Activated CD8-positive, alpha-beta memory T cell treated with anti-CD3 and anti-CD28 coated beads for 1 hour (primary cell): ENCODE data around the gene SQSTM1.
"Not testable (repeated sequence)": the region's sequence is repeated elsewhere in the genome, so short reads cannot be mapped to it uniquely, and the experiment has no call there.

Experiments used
- DNase-seq, 2 donors: peaks; one replicate each; pipeline ENCODE4 v3.0.0-alpha.2; 2020; ENCODE audit warnings: low read depth in 1 of 2; ENCODE audit errors: extremely low read depth in 1 of 2

The SQSTM1 gene

GRCh38 chr5:179871533-179871932, 50.8 kb downstream of the SQSTM1 start:
- not testable (repeated sequence) for DNase-seq

GRCh38 chr5:179872055-179872827, 51.5 kb downstream of the SQSTM1 start:
- DNase-seq = no peak

- DNase-seq = no peak
These were observed 52.3 kb downstream of the SQSTM1 start for GRCh38 chr5:179872828-179873575.

GRCh38 chr5:179873588-179874110, 52.9 kb downstream of the SQSTM1 start:
- DNase-seq = no peak

- DNase-seq = no peak
These were observed 53.4 kb downstream of the SQSTM1 start for GRCh38 chr5:179874136-179874535.

- DNase-seq = no peak
These were observed 54.0 kb downstream of the SQSTM1 start for GRCh38 chr5:179874536-179875292.

- DNase-seq = no peak
These were observed 55.3 kb downstream of the SQSTM1 start for GRCh38 chr5:179875741-179876609.

- no peak for DNase-seq
These were observed 55.9 kb downstream of the SQSTM1 start for GRCh38 chr5:179876610-179876952.

GRCh38 chr5:179878222-179879002, 57.7 kb downstream of the SQSTM1 start:
- DNase-seq = no peak

- no peak for DNase-seq
These were observed 58.4 kb downstream of the SQSTM1 start for GRCh38 chr5:179879003-179879689.

- DNase-seq = no peak
These were observed 58.9 kb downstream of the SQSTM1 start for GRCh38 chr5:179879690-179880010.

GRCh38 chr5:179880066-179880650, 59.5 kb downstream of the SQSTM1 start:
- no peak for DNase-seq

- no peak for DNase-seq
These were observed 60.3 kb downstream of the SQSTM1 start for GRCh38 chr5:179880848-179881590.

- no peak for DNase-seq
These were observed 61.6 kb downstream of the SQSTM1 start for GRCh38 chr5:179882338-179882737.

- DNase-seq = no peak
These were observed 62.5 kb downstream of the SQSTM1 start for GRCh38 chr5:179883163-179883562.

GRCh38 chr5:179885491-179886090, 64.9 kb downstream of the SQSTM1 start:
- no peak for DNase-seq

- DNase-seq = no peak
These were observed 65.6 kb downstream of the SQSTM1 start for GRCh38 chr5:179886190-179886911.
